Esophagus squamous epithelium (tissue), 5 donors: ENCODE data around the gene CENPO. TPM values are rescaled to one million over a fixed set of nuclear protein-coding genes. Genes with fewer than 3 reads are reported as not detected.
"Not testable (repeated sequence)": the region's sequence is repeated elsewhere in the genome, so short reads cannot be mapped to it uniquely, and the experiment has no call there.

Experiments used
- DNase-seq: peaks from one replicate; lab custom pipeline; 2025; lab: John Stamatoyannopoulos, UW
- H3K27ac ChIP-seq, 4 donors: fragments of 200-600 bp; sonication (generic); one replicate each; pipeline ENCODE4 v1.5.1; 2016 to 2019; ENCODE audit warnings: mild to moderate bottlenecking in 1 of 4
- H3K27me3 ChIP-seq, 4 donors: fragments of 200-600 bp; sonication (generic); 1 replicate in 3 of 4; 2 replicates in 1 of 4; pipeline versions ENCODE4 v1.5.1 to v1.6.0; 2017 to 2021; ENCODE audit warnings: antibody characterized with exemption in 1 of 4
- H3K36me3 ChIP-seq, 3 donors: fragments of 200-600 bp; sonication (generic); one replicate each; pipeline ENCODE4 v1.5.1; 2016 to 2019
- H3K4me1 ChIP-seq, 3 donors: fragments of 200-600 bp; sonication (generic); one replicate each; pipeline ENCODE4 v1.5.1; 2017 to 2019
- H3K4me3 ChIP-seq, 4 donors: fragments of 200-600 bp; sonication (generic); 1 replicate in 3 of 4; 2 replicates in 1 of 4; pipeline ENCODE4 v1.5.1; 2016 to 2019; ENCODE audit warnings: mild to moderate bottlenecking in 2 of 4, moderate library complexity in 1 of 4
- H3K9me3 ChIP-seq, 3 donors: fragments of 200-600 bp; sonication (generic); one replicate each; pipeline ENCODE4 v1.5.1; 2016 to 2019
- CTCF ChIP-seq, 6 experiments: fragments of 450-650 bp in 4 of 6; fragments of 200-600 bp in 2 of 6; sonication (generic) in 2 of 6; IDR thresholded peaks; one replicate each; pipeline ENCODE4 v1.5.1; 2016 to 2019; ENCODE audit warnings: antibody characterized with exemption in 6 of 6, mild to moderate bottlenecking in 4 of 6, moderate library complexity in 4 of 6
- POLR2A ChIP-seq, 4 donors: fragments of 450-650 bp; IDR thresholded peaks; one replicate each; pipeline ENCODE4 v1.6.1; 2017; ENCODE audit warnings: antibody characterized with exemption in 4 of 4, mild to moderate bottlenecking in 4 of 4, moderate library complexity in 3 of 4
- WGBS, 2 donors: methylation state at CpG; one replicate each; pipeline ENCODE4 v1.1.5; 2018; 5-methylcytosine and 5-hydroxymethylcytosine counted together
- intact Hi-C: fragments of 100-400 bp; cut with DNase I; formaldehyde crosslinking; loops from one replicate; pipeline ENCODE4 v1.15.0; 2022
- total RNA-seq, 4 donors: library from RNA; depleted of rRNA; stranded (reverse); fragments of >200 nt; gene quantifications; one replicate each; pipeline ENCODE4 v1.1.0, GENCODE V29; 2016
- donor health status: DM: yes; HTN: yes; CAD: no.

CENPO gene
- total RNA-seq, 4 donors from 2014 or later = 3.5 to 12.2 (median 6.4) TPM

GRCh38 chr2:24832521-24832920 lies 39.3 kb downstream of the CENPO start:
- DNase-seq = no peak
- TF ChIP-seq CTCF (IDR thresholded peaks at IDR 0.05) = no peak
- TF ChIP-seq POLR2A (IDR thresholded peaks at IDR 0.05) = no peak
- intact Hi-C loops = no loop called here
- Histone ChIP-seq H3K4me3 (no peak overlapping the region), H3K9me3 (no peaks in the 10 kb centered on the region), H3K27ac (no peak overlapping the region), H3K36me3 (peaks cover 0 to 54% (median 0%) of the 10 kb centered on the region in 3 donors), H3K27me3 (no peaks in the 10 kb centered on the region), H3K4me1 (peaks cover 0 to 10% (median 5%) of the 10 kb centered on the region in 3 donors)
- WGBS, 2 donors = 60 to 76% methylated on average over 9 of the region's 9 CpGs

GRCh38 chr2:24832931-24833701 lies 39.9 kb downstream of the CENPO start:
- WGBS, 2 donors = 90 to 95% methylated on average over 21 of the region's 22 CpGs
- DNase-seq = no peak
- peaks cover 0 to 60% (median 0%) of the 10 kb centered on the region in 3 donors for H3K36me3 ChIP-seq
- no peaks in the 10 kb centered on the region for H3K9me3 ChIP-seq
- H3K4me1 ChIP-seq = peaks cover 0 to 5% (median 1%) of the 10 kb centered on the region in 3 donors
- no peaks in the 10 kb centered on the region for H3K27me3 ChIP-seq
- no peak overlapping the region for H3K4me3 ChIP-seq
- TF ChIP-seq CTCF (IDR thresholded peaks at IDR 0.05) = no peak
- no peak for TF ChIP-seq POLR2A (IDR thresholded peaks at IDR 0.05)
- intact Hi-C loops = no loop called here
- H3K27ac ChIP-seq = no peak overlapping the region

- DNase-seq = no peak
- Histone ChIP-seq H3K27ac (no peak overlapping the region), H3K4me1 (peaks cover 0 to 5% (median 0%) of the 10 kb centered on the region in 3 donors), H3K4me3 (no peak overlapping the region), H3K27me3 (no peaks in the 10 kb centered on the region), H3K36me3 (peaks cover 0 to 69% (median 0%) of the 10 kb centered on the region in 3 donors), H3K9me3 (no peaks in the 10 kb centered on the region)
- TF ChIP-seq CTCF (IDR thresholded peaks at IDR 0.05) = no peak
- TF ChIP-seq POLR2A (IDR thresholded peaks at IDR 0.05) = no peak
- WGBS, 2 donors = 89 to 93% methylated on average over 6 to 14 of the region's 32 CpGs
- intact Hi-C loops = no loop called here
Measured at GRCh38 chr2:24833821-24834732, 40.9 kb downstream of the CENPO start.

GRCh38 chr2:24834733-24835395 lies 41.6 kb downstream of the CENPO start:
- peaks cover 0 to 5% (median 0%) of the 10 kb centered on the region in 3 donors for H3K4me1 ChIP-seq
- no peaks in the 10 kb centered on the region for H3K9me3 ChIP-seq
- no peak for DNase-seq
- H3K27me3 ChIP-seq = no peaks in the 10 kb centered on the region
- TF ChIP-seq POLR2A (IDR thresholded peaks at IDR 0.05) (no peak), CTCF (IDR thresholded peaks at IDR 0.05) (no peak)
- WGBS, 2 donors = 60 to 93% methylated on average over 3 to 6 of the region's 20 CpGs
- H3K27ac ChIP-seq = no peak overlapping the region
- intact Hi-C loops = no loop called here
- peaks cover 0 to 77% (median 0%) of the 10 kb centered on the region in 3 donors for H3K36me3 ChIP-seq
- no peak overlapping the region for H3K4me3 ChIP-seq

GRCh38 chr2:24835411-24835810 lies 42.2 kb downstream of the CENPO start:
- H3K4me1 ChIP-seq, H3K27me3 ChIP-seq, H3K4me3 ChIP-seq, H3K9me3 ChIP-seq, intact Hi-C loops, H3K27ac ChIP-seq, DNase-seq: not testable (repeated sequence)
- peaks cover 0 to 77% (median 0%) of the 10 kb centered on the region in 3 donors for H3K36me3 ChIP-seq
- 50 to 56% methylated on average over 5 to 7 of the region's 8 CpGs for WGBS, 2 donors
